GM12878 (cell line): ENCODE data around the gene SLC22A12. TPM values are rescaled to one million over a fixed set of nuclear protein-coding genes. Genes with fewer than 3 reads are reported as not detected.
A peak's percentile ranks its signal among the peaks of the same experiment; 100 is the strongest.

ENCODE experiments used
- ATAC-seq: fragments of 200-7000 bp; cut with Tn5 transposase; 3 replicates; pipeline ENCODE4 v1.9.1; 2020; ENCODE audit warnings: mild to moderate bottlenecking, moderate library complexity
- BruUV-seq: library from RNA; stranded (reverse); fragments of 400-500 nt; replicated peaks from 2 replicates; lab custom pipeline; 2021; lab: Mats Ljungman, UMichigan
- CTCF ChIA-PET: fragments of 300-600 bp; sonication (Branson Sonifier 250); formaldehyde crosslinking; extraction: SDS; loops from one replicate; lab custom pipeline; 2021; ENCODE audit warnings: inconsistent platforms; lab: Yijun Ruan, JAX
- POLR2A ChIA-PET: fragments of 350-600 bp; formaldehyde crosslinking; extraction: SDS; loops from one replicate; lab custom pipeline; 2021; ENCODE audit warnings: inconsistent platforms; lab: Charles Lee
- RAD21 ChIA-PET: fragments of 300-600 bp; sonication (Branson Sonifier 250); formaldehyde crosslinking; loops from one replicate; lab custom pipeline; 2023; ENCODE audit warnings: antibody characterized with exemption; ENCODE audit not compliant: unreplicated experiment; lab: Charles Lee
- SMC1A ChIA-PET: fragments of 300-600 bp; sonication (Branson Sonifier 250); formaldehyde crosslinking; loops from one replicate; lab custom pipeline; 2023; ENCODE audit not compliant: unreplicated experiment, uncharacterized antibody; lab: Charles Lee
- DNase-seq: peaks from one replicate; pipeline ENCODE4 v3.0.0-alpha.2; 2011; ENCODE audit warnings: low read depth, low spot score
- FAIRE-seq: peaks from 3 replicates; lab custom pipeline; 2011; peaks lifted over from hg19 to GRCh38; lab: Jason Lieb, UNC
- H2AFZ ChIP-seq: 2 replicates; pipeline ENCODE4 v1.6.0; 2011; ENCODE audit warnings: low read depth, low read length, control low read depth; ENCODE audit not compliant: control insufficient read depth
- H3K27ac ChIP-seq: 2 replicates; pipeline ENCODE4 v1.5.1; 2011; ENCODE audit warnings: control low read depth; ENCODE audit not compliant: control insufficient read depth, insufficient read depth
- H3K27me3 ChIP-seq, 2 experiments: replicated peaks in 1 of 2; 2 replicates each; pipeline versions ENCODE4 v1.6.0 to v1.6.1; 2011; ENCODE audit warnings: low read length in 1 of 2; ENCODE audit not compliant: control insufficient read depth in 2 of 2, insufficient read depth in 2 of 2
- H3K36me3 ChIP-seq, 2 experiments: 2 replicates each; pipeline ENCODE4 v1.5.1; 2011; ENCODE audit warnings: low read length in 1 of 2; ENCODE audit not compliant: control insufficient read depth in 2 of 2, insufficient read depth in 2 of 2
- H3K4me1 ChIP-seq: 2 replicates; pipeline ENCODE4 v1.6.1; 2011; ENCODE audit warnings: mild to moderate bottlenecking, low read length, moderate library complexity, mixed read lengths; ENCODE audit not compliant: control insufficient read depth, insufficient read depth
- H3K4me2 ChIP-seq: 2 replicates; pipeline ENCODE4 v1.6.0; 2011; ENCODE audit warnings: control low read depth; ENCODE audit not compliant: control insufficient read depth, insufficient read depth
- H3K4me3 ChIP-seq: fragments of 200-600 bp; sonication (generic); 2 replicates; pipeline ENCODE4 v1.5.1; 2016
- H3K79me2 ChIP-seq: 2 replicates; pipeline ENCODE4 v1.6.0; 2011; ENCODE audit warnings: low read length; ENCODE audit not compliant: control insufficient read depth, insufficient read depth
- H3K9ac ChIP-seq: 2 replicates; pipeline ENCODE4 v1.8.0; 2011; ENCODE audit warnings: low read length, control low read depth, mixed read lengths; ENCODE audit not compliant: control insufficient read depth, insufficient read depth
- H3K9me3 ChIP-seq: replicated peaks from 3 replicates; pipeline ENCODE4 v1.5.1; 2011; ENCODE audit warnings: mild to moderate bottlenecking, low read length; ENCODE audit not compliant: control insufficient read depth, insufficient read depth
- H4K20me1 ChIP-seq: 2 replicates; pipeline ENCODE4 v1.6.0; 2011; ENCODE audit not compliant: control insufficient read depth, insufficient read depth
- BMI1 ChIP-seq: fragments of 450-650 bp; IDR thresholded peaks from 2 replicates; pipeline ENCODE4 v1.6.1; 2016; ENCODE audit warnings: mild to moderate bottlenecking, moderate library complexity, borderline replicate concordance
- EZH2 ChIP-seq: IDR thresholded peaks from 2 replicates; pipeline ENCODE4 v1.6.1; 2012; ENCODE audit warnings: low read depth, mild to moderate bottlenecking, control low read depth, inconsistent platforms, low read length, borderline replicate concordance; ENCODE audit not compliant: control insufficient read depth
- GATAD2B ChIP-seq: fragments of 450-650 bp; conservative IDR thresholded peaks from 2 replicates; pipeline ENCODE4 v1.6.1; 2017; ENCODE audit warnings: low read depth, mild to moderate bottlenecking, moderate library complexity
- IRF5 ChIP-seq: fragments of 450-650 bp; IDR thresholded peaks from 2 replicates; pipeline ENCODE4 v1.6.1; 2017; ENCODE audit warnings: borderline replicate concordance
- MEF2B ChIP-seq: fragments of 450-650 bp; IDR thresholded peaks from 2 replicates; pipeline ENCODE4 v1.6.1; 2018; ENCODE audit warnings: mild to moderate bottlenecking, moderate library complexity; ENCODE audit not compliant: partially characterized antibody, poor library complexity, severe bottlenecking
- NFXL1 ChIP-seq: fragments of 450-650 bp; IDR thresholded peaks from 2 replicates; pipeline ENCODE4 v1.6.1; 2017; ENCODE audit warnings: antibody characterized with exemption, mild to moderate bottlenecking, borderline replicate concordance
- NR2F1 ChIP-seq: fragments of 450-650 bp; conservative IDR thresholded peaks from 2 replicates; pipeline ENCODE4 v1.6.1; 2017; ENCODE audit warnings: mild to moderate bottlenecking
- SPI1 ChIP-seq: IDR thresholded peaks from 2 replicates; pipeline ENCODE4 v1.6.1; 2011; ENCODE audit warnings: low read depth, mild to moderate bottlenecking, low read length, moderate library complexity, borderline replicate concordance; ENCODE audit not compliant: insufficient read depth
- STAT1 ChIP-seq: fragments of 450-650 bp; conservative IDR thresholded peaks from 2 replicates; pipeline ENCODE4 v1.6.1; 2014; ENCODE audit warnings: antibody characterized with exemption, mild to moderate bottlenecking
- YBX1 ChIP-seq: fragments of 450-650 bp; IDR thresholded peaks from 2 replicates; pipeline ENCODE4 v1.6.1; 2016; ENCODE audit warnings: antibody characterized with exemption
- WGBS: methylation state at CpG from one replicate; pipeline ENCODE4 v1.1.6; 2016; ENCODE audit warnings: low lambda C conversion rate; ENCODE audit not compliant: insufficient replicate concordance, insufficient coverage; ENCODE audit errors: missing lambda C conversion rate; 5-methylcytosine and 5-hydroxymethylcytosine counted together
- in situ Hi-C: fragments of 300-500 bp; cut with MboI; formaldehyde crosslinking; loops from 9 replicates; pipeline ENCODE4 v1.14.3; 2018; ENCODE audit warnings: mixed read lengths
- intact Hi-C: fragments of 100-400 bp; cut with micrococcal nuclease; formaldehyde crosslinking; loops from one replicate; pipeline ENCODE4 v1.14.2; 2022; ENCODE audit not compliant: unreplicated experiment
- polyA plus RNA-seq, 11 experiments: library from polyadenylated mRNA; depleted of rRNA in 4 of 11; unstranded in 6 of 11; stranded (reverse) in 5 of 11; fragments of >200 nt; fragmentation: Nextera tagmentation in 4 of 11; fragmentation: Illumina TruSeq in 1 of 11; extraction: Ambion mirVana in 4 of 11; extraction: Trizol in 1 of 11; gene quantifications; 1 replicate in 1 of 11; 2 replicates in 10 of 11; pipeline versions ENCODE4 v1.2.1 to v1.2.3, GENCODE V29; 2011 to 2016; ENCODE audit warnings: inconsistent platforms in 2 of 11, missing spikeins in 2 of 11, low read depth in 1 of 11
- total RNA-seq, 4 experiments: library from RNA; depleted of rRNA in 3 of 4; stranded (reverse); fragments of >200 nt in 3 of 4; fragmentation: Illumina TruSeq in 1 of 4; extraction: Trizol in 1 of 4; gene quantifications; 2 replicates each; pipeline versions ENCODE4 v1.2.1 to v1.2.3, GENCODE V29; 2013 to 2021
- TF ChIP-seq, protein P1 (sequence below): fragments of 450-650 bp; IDR thresholded peaks from 2 replicates; pipeline ENCODE4 v1.6.1; 2017; ENCODE audit warnings: mild to moderate bottlenecking, low read depth, inconsistent platforms; ENCODE audit not compliant: poor library complexity, severe bottlenecking

The SLC22A12 gene
- total and polyA plus RNA-seq, 10 of the 15 experiments (the other 5 are each of a cell fraction or from before 2014, with no cell fraction given): not detected

GRCh38 chr11:64620381-64620971 is 29.5 kb downstream of the SLC22A12 start:
- ChIA-PET POLR2A (interaction anchor here (1.1 kb wide), 1 partner anchor 15 kb away, joined by 4 read pairs; no protein-coding TSS in a partner anchor), SMC1A (interaction anchor here (1.1 kb wide), 1 partner anchor 19 kb away, joined by 4 read pairs; no protein-coding TSS in a partner anchor), RAD21 (interaction anchor here (1.3 kb wide), 1 partner anchor 19 kb away, joined by 3 read pairs; no protein-coding TSS in a partner anchor), CTCF (interaction anchor here (0.7 to 0.8 kb wide), 2 partner anchors 27 to 172 kb away, joined by 3 read pairs; no protein-coding TSS in a partner anchor)
- TF ChIP-seq NR2F1 (0 out of 2 replicates have a peak, but pooled peaks have one; percentile 29), EZH2 (no peak), BMI1 (peak; percentile 96)
- Histone ChIP-seq H4K20me1 (no peaks in the 10 kb centered on the region), H3K9ac (no peak overlapping the region), H3K36me3 (no peaks in the 10 kb centered on the region), H3K4me1 (peaks cover 6% of the 10 kb centered on the region), H3K27ac (no peak overlapping the region), H3K4me2 (no peak overlapping the region), H3K9me3 (no peaks in the 10 kb centered on the region), H3K79me2 (no peaks in the 10 kb centered on the region), H3K27me3 (no peaks in the 10 kb centered on the region), H3K4me3 (no peak overlapping the region), H2AFZ (no peak overlapping the region)
- intact Hi-C loops (no loop called here), in situ Hi-C loops (no loop called here)
- no peak for FAIRE-seq
- no peak for DNase-seq
- ATAC-seq: peak; percentile 34; the same call in 2 of the 3 replicates
- WGBS: 39% methylated on average over 12 of the region's 13 CpGs
- no TSS peak for BruUV-seq

GRCh38 chr11:64621283-64622019 is 30.4 kb downstream of the SLC22A12 start:
- H3K9me3 ChIP-seq: no peaks in the 10 kb centered on the region
- ATAC-seq: no peak
- H3K27ac ChIP-seq: no peak overlapping the region
- no TSS peak for BruUV-seq
- intact Hi-C loops (no loop called here), in situ Hi-C loops (no loop called here)
- no peaks in the 10 kb centered on the region for H3K79me2 ChIP-seq
- no peaks in the 10 kb centered on the region for H4K20me1 ChIP-seq
- H2AFZ ChIP-seq: no peak overlapping the region
- CTCF ChIA-PET: no interaction called here
- no peaks in the 10 kb centered on the region for H3K36me3 ChIP-seq
- no peaks in the 10 kb centered on the region for H3K27me3 ChIP-seq
- H3K4me3 ChIP-seq: no peak overlapping the region
- 11% methylated on average over 5 of the region's 5 CpGs for WGBS
- RAD21 ChIA-PET: interaction anchor here (1.3 kb wide), 1 partner anchor 18 kb away, joined by 3 read pairs; no protein-coding TSS in a partner anchor
- no peak for FAIRE-seq
- no peak for DNase-seq
- no peak overlapping the region for H3K4me2 ChIP-seq
- SMC1A ChIA-PET: no interaction called here
- POLR2A ChIA-PET: interaction anchor here (1.1 kb wide), 1 partner anchor 15 kb away, joined by 4 read pairs; no protein-coding TSS in a partner anchor
- H3K9ac ChIP-seq: no peak overlapping the region
- peaks cover 6% of the 10 kb centered on the region for H3K4me1 ChIP-seq
- no peak for TF ChIP-seq IRF5
- TF ChIP-seq SPI1: peak; percentile 64; the same call in 1 of the 2 replicates
- TF ChIP-seq, protein P1, sequence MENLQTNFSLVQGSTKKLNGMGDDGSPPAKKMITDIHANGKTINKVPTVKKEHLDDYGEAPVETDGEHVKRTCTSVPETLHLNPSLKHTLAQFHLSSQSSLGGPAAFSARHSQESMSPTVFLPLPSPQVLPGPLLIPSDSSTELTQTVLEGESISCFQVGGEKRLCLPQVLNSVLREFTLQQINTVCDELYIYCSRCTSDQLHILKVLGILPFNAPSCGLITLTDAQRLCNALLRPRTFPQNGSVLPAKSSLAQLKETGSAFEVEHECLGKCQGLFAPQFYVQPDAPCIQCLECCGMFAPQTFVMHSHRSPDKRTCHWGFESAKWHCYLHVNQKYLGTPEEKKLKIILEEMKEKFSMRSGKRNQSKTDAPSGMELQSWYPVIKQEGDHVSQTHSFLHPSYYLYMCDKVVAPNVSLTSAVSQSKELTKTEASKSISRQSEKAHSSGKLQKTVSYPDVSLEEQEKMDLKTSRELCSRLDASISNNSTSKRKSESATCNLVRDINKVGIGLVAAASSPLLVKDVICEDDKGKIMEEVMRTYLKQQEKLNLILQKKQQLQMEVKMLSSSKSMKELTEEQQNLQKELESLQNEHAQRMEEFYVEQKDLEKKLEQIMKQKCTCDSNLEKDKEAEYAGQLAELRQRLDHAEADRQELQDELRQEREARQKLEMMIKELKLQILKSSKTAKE: no peak
- no peak for TF ChIP-seq NFXL1
- 0 out of 2 replicates have a peak, but pooled peaks have one; percentile 58 for TF ChIP-seq GATAD2B
- TF ChIP-seq YBX1: 0 out of 2 replicates have a peak, but pooled peaks have one; percentile 59
- no peak for TF ChIP-seq STAT1
- TF ChIP-seq MEF2B: peak; percentile 94
